K562 (cell line): ENCODE results near the gene B3GALT5. TPM values are rescaled to one million over a fixed set of nuclear protein-coding genes. Genes with fewer than 3 reads are reported as not detected.

Source experiments
- ATAC-seq: fragments of 200-7000 bp; cut with Tn5 transposase; 3 replicates; pipeline ENCODE4 v1.9.1; 2020; ENCODE audit warnings: moderate library complexity
- BruUV-seq: library from RNA; stranded (reverse); fragments of 400-500 nt; replicated peaks from 2 replicates; lab custom pipeline; 2021; lab: Mats Ljungman, UMichigan
- CTCF ChIA-PET: fragments of 300-600 bp; formaldehyde crosslinking; extraction: SDS; loops from one replicate; lab custom pipeline; 2021; ENCODE audit warnings: low intra/inter-chr PET ratio; lab: Yijun Ruan, JAX
- POLR2A ChIA-PET: fragments of 300-600, 350-650 bp; sonication (Branson Sonifier 250); formaldehyde crosslinking; extraction: SDS; loops from one replicate; lab custom pipeline; 2021; ENCODE audit warnings: antibody characterized with exemption, inconsistent platforms; lab: Yijun Ruan, JAX
- DNase-seq, 4 experiments: peaks; one replicate each; pipeline versions ENCODE4 v3.0.0 to v3.0.0-alpha.2; 2011 to 2018; ENCODE audit warnings: low spot score in 3 of 4, mixed read lengths in 3 of 4; ENCODE audit errors: extremely low read depth in 1 of 4
- FAIRE-seq: peaks from 2 replicates; lab custom pipeline; 2011; peaks lifted over from hg19 to GRCh38; lab: Jason Lieb, UNC
- H2AFZ ChIP-seq: 2 replicates; pipeline ENCODE4 v1.6.0; 2011; ENCODE audit warnings: low read depth, low read length, control low read depth, inconsistent platforms
- H3K27ac ChIP-seq: fragments of 200-600 bp; 3 replicates; pipeline ENCODE4 v1.8.0; 2011; ENCODE audit warnings: low read depth, mild to moderate bottlenecking, control low read depth, inconsistent platforms, low read length, moderate library complexity, mixed read lengths; ENCODE audit errors: extremely low read depth
- H3K27me3 ChIP-seq, 2 experiments: fragments of 300-600 bp in 1 of 2; 2 replicates in 1 of 2; 3 replicates in 1 of 2; pipeline versions ENCODE4 v1.6.0 to v1.8.0; 2011; ENCODE audit warnings: inconsistent platforms in 2 of 2, low read length in 2 of 2, mild to moderate bottlenecking in 1 of 2, mixed read lengths in 1 of 2, moderate library complexity in 1 of 2; ENCODE audit not compliant: control insufficient read depth in 2 of 2, insufficient read depth in 2 of 2
- H3K36me3 ChIP-seq: fragments of 300-600 bp; 3 replicates; pipeline ENCODE4 v1.8.0; 2011; ENCODE audit warnings: mild to moderate bottlenecking, low read length, inconsistent platforms; ENCODE audit not compliant: control insufficient read depth, insufficient read depth
- H3K4me1 ChIP-seq, 2 experiments: fragments of 200-600 bp in 1 of 2; replicated peaks in 1 of 2; 2 replicates in 1 of 2; 3 replicates in 1 of 2; pipeline versions ENCODE4 v1.5.1 to v1.8.0; 2011; ENCODE audit warnings: inconsistent platforms in 2 of 2, low read length in 2 of 2, mild to moderate bottlenecking in 1 of 2, mixed read lengths in 1 of 2, moderate library complexity in 1 of 2; ENCODE audit not compliant: control insufficient read depth in 2 of 2, insufficient read depth in 2 of 2
- H3K4me2 ChIP-seq: 2 replicates; pipeline ENCODE4 v1.6.1; 2011; ENCODE audit warnings: low read length, control low read depth, inconsistent platforms, mixed read lengths; ENCODE audit not compliant: insufficient read depth
- H3K4me3 ChIP-seq: fragments of 200-600 bp; sonication (generic), shearing (Covaris generic); 2 replicates; pipeline ENCODE4 v1.5.1; 2016; ENCODE audit warnings: control low read depth, inconsistent platforms
- H3K79me2 ChIP-seq: fragments of 200-600 bp; 3 replicates; pipeline ENCODE4 v1.8.0; 2011; ENCODE audit warnings: low read length, inconsistent platforms; ENCODE audit not compliant: control insufficient read depth, insufficient read depth
- H3K9ac ChIP-seq, 2 experiments: 2 replicates each; pipeline versions ENCODE4 v1.6.0 to v1.6.1; 2011; ENCODE audit warnings: low read depth in 2 of 2, low read length in 2 of 2, control low read depth in 1 of 2, inconsistent platforms in 1 of 2, mild to moderate bottlenecking in 1 of 2, mixed read lengths in 1 of 2; ENCODE audit not compliant: insufficient read depth in 1 of 2
- H3K9me1 ChIP-seq: one replicate; pipeline ENCODE4 v1.6.0; 2011; ENCODE audit warnings: inconsistent platforms, mild to moderate bottlenecking, low read length, moderate library complexity; ENCODE audit not compliant: control insufficient read depth, insufficient read depth
- H3K9me3 ChIP-seq: replicated peaks from 2 replicates; pipeline ENCODE4 v1.5.1; 2011; ENCODE audit warnings: low read depth, low read length, inconsistent platforms; ENCODE audit not compliant: control insufficient read depth, insufficient read depth
- H4K20me1 ChIP-seq: replicated peaks from 2 replicates; pipeline ENCODE4 v1.6.1; 2011; ENCODE audit warnings: low read length, inconsistent platforms, mixed read lengths; ENCODE audit not compliant: control insufficient read depth, insufficient read depth
- NCOA6 ChIP-seq: fragments of 450-650 bp; IDR thresholded peaks from 2 replicates; pipeline ENCODE4 v1.6.1; 2017; ENCODE audit warnings: mild to moderate bottlenecking
- STAT5A ChIP-seq: IDR thresholded peaks from 2 replicates; pipeline ENCODE4 v1.6.1; 2012; ENCODE audit warnings: low read length, inconsistent platforms, borderline replicate concordance
- ZNF124 ChIP-seq: sonication (generic); formaldehyde crosslinking; IDR thresholded peaks from 2 replicates; pipeline ENCODE4 v1.8.1; 2022; ENCODE audit warnings: missing genetic modification reagents
- ZNF384 ChIP-seq: IDR thresholded peaks from 2 replicates; pipeline ENCODE4 v1.6.1; 2012; ENCODE audit warnings: low read depth, low read length, improper control_type of control experiment
- ZNF584 ChIP-seq: fragments of 200-800 bp; sonication (Bioruptor generic); IDR thresholded peaks from 2 replicates; pipeline ENCODE4 v1.6.1; 2016; ENCODE audit warnings: low read depth, mild to moderate bottlenecking, missing genetic modification characterization, missing compliant biosample characterization
- ZNF77 ChIP-seq: fragments of 250-450 bp; sonication (Bioruptor Pico); IDR thresholded peaks from 2 replicates; pipeline ENCODE4 v1.5.0; 2020
- WGBS: fragments of 100-300 bp; shearing (Covaris generic); methylation state at CpG from one replicate; pipeline ENCODE4 v1.1.6; 2016; ENCODE audit warnings: low coverage, mixed read lengths; ENCODE audit not compliant: insufficient coverage; ENCODE audit errors: missing lambda C conversion rate; 5-methylcytosine and 5-hydroxymethylcytosine counted together
- in situ Hi-C: fragments of 300-500 bp; cut with MboI; formaldehyde crosslinking; loops from 4 replicates; pipeline ENCODE4 v1.15.0; 2018; ENCODE audit warnings: inconsistent platforms, mixed read lengths
- intact Hi-C: fragments of 100-400 bp; cut with micrococcal nuclease; formaldehyde crosslinking; loops from 2 replicates; pipeline ENCODE4 v1.14.2; 2022
- polyA plus RNA-seq, 8 experiments: library from polyadenylated mRNA; depleted of rRNA in 4 of 8; stranded (reverse) in 5 of 8; unstranded in 3 of 8; fragments of >200 nt; fragmentation: Nextera tagmentation in 2 of 8; fragmentation: Illumina TruSeq in 1 of 8; extraction: Ambion mirVana in 2 of 8; extraction: Trizol in 1 of 8; gene quantifications; 2 replicates each; pipeline versions ENCODE4 v1.2.1 to v1.2.3, GENCODE V29; 2011 to 2014; ENCODE audit warnings: inconsistent platforms in 1 of 8, missing spikeins in 1 of 8
- total RNA-seq, 7 experiments: library from RNA; depleted of rRNA in 6 of 7; stranded (reverse); fragments of >200 nt in 6 of 7; fragmentation: Illumina TruSeq in 2 of 7; extraction: Trizol in 2 of 7; gene quantifications; 2 replicates each; pipeline versions ENCODE4 v1.2.1 to v1.2.3, GENCODE V29; 2011 to 2021; ENCODE audit warnings: low replicate concordance in 1 of 7
- TF ChIP-seq, protein P1 (sequence below): sonication (generic); formaldehyde crosslinking; IDR thresholded peaks from 2 replicates; pipeline ENCODE4 v1.8.0; 2023; ENCODE audit warnings: mild to moderate bottlenecking, missing genetic modification reagents
- TF ChIP-seq, protein P2 (sequence below), 2 experiments: fragments of 150-350 bp in 1 of 2; IDR thresholded peaks; 2 replicates each; pipeline ENCODE4 v1.6.1; 2012 to 2016; ENCODE audit warnings: low read depth in 2 of 2, low read length in 2 of 2, mild to moderate bottlenecking in 1 of 2, moderate library complexity in 1 of 2
- TF ChIP-seq, protein P3 (sequence below): fragments of 450-650 bp; IDR thresholded peaks from 2 replicates; pipeline ENCODE4 v1.6.1; 2016; ENCODE audit warnings: antibody characterized with exemption

Gene B3GALT5
- total and polyA plus RNA-seq, 9 of the 15 experiments (the other 6 are each of a cell fraction or from before 2014, with no cell fraction given): 0.02 TPM; not detected in 8

DNA sequence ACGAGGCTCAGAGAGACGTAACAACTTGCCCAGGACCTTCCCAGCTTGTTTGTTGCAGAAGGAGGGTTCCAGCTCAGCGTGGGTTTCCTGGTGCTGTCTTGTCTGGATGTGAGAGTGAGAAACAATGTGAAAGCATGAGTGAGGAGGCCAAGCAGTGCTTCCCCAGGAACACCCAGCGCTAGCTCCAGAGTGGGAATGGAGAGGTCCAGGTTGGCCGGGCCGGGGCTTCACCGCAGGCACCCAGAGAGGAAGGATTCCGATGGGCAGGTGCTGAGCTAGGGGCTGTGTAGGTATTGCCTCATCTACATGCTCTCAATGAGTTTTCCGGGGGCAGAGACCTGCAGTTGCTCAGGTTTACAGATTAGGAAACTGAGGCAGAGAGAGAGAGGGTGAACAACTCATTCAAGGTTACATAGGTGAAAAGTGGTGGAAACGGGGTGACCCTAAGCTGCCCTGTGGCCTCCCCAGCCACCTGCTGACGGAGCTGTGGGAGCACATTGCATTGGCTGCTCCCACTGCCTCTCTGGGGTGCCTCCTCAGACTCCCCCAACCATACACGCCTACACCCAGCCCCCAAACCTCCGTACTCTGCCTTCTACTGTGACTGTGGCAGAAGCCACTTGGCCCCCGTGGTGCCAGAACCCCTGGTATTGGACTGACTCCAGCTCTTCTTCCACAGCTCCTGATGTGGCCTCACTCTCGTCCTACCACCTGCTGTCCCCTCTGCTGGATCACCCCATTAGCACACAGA is 51.2 kb downstream of the B3GALT5 start:
- H3K4me1 ChIP-seq: no peaks in the 10 kb centered on the region
- H3K27me3 ChIP-seq: peaks cover 28 to 70% of the 10 kb centered on the region in 2 experiments; a peak in 4 of 5 replicates
- no peaks in the 10 kb centered on the region for H4K20me1 ChIP-seq
- no peaks in the 10 kb centered on the region for H3K9me1 ChIP-seq
- no peak overlapping the region for H3K9ac ChIP-seq
- no peaks in the 10 kb centered on the region for H3K9me3 ChIP-seq
- in situ Hi-C loops: no loop called here
- no peak for TF ChIP-seq ZNF124 (CRISPR knock-in tag)
- intact Hi-C loops: no loop called here
- ChIA-PET POLR2A (interaction anchor here (0.7 to 1.5 kb wide), 3 partner anchors 9 to 96 kb away, joined by 3 to 4 read pairs (median 4); no protein-coding TSS in a partner anchor), CTCF (no interaction called here)
- H2AFZ ChIP-seq: no peak overlapping the region
- no peaks in the 10 kb centered on the region for H3K36me3 ChIP-seq
- 1% methylated on average over 15 of the region's 15 CpGs for WGBS
- ATAC-seq (no peak), DNase-seq (no peak), FAIRE-seq (no peak)
- H3K79me2 ChIP-seq: no peaks in the 10 kb centered on the region
- BruUV-seq: no TSS peak
- no peak overlapping the region for H3K4me3 ChIP-seq
- H3K4me2 ChIP-seq: no peak overlapping the region
- no peak overlapping the region for H3K27ac ChIP-seq

DNA sequence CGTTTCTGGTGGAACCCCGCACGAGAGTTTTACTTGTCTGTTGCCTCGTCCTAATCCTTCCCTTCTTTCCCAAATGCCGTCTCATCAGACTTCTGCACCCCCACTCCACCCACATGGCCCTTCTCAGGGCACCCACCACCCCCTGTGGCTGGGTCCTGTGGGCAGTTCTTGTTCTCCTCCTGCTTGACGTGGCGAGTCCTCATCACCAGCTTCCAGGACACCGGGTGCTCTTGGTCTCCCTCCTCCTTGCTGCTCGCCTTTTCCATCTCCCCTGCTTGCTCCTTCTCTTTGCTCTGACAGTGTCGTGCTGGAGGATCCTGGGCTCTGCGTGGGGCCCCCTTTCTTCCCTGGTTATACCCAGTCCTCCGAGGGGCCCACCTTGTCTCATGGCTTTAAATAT is 51.8 kb downstream of the B3GALT5 start:
- ChIA-PET CTCF (no interaction called here), POLR2A (no interaction called here)
- Histone ChIP-seq H3K36me3 (no peaks in the 10 kb centered on the region), H3K9me3 (no peaks in the 10 kb centered on the region), H3K27ac (no peak overlapping the region), H3K9ac (no peak overlapping the region), H4K20me1 (no peaks in the 10 kb centered on the region), H3K27me3 (peaks cover 28 to 70% of the 10 kb centered on the region in 2 experiments; a peak in 4 of 5 replicates), H3K4me2 (no peak overlapping the region), H2AFZ (no peak overlapping the region), H3K79me2 (no peaks in the 10 kb centered on the region), H3K4me3 (no peak overlapping the region), H3K9me1 (no peaks in the 10 kb centered on the region), H3K4me1 (no peaks in the 10 kb centered on the region)
- FAIRE-seq (no peak), ATAC-seq (no peak), DNase-seq (no peak)
- in situ Hi-C loops (no loop called here), intact Hi-C loops (no loop called here)
- no TSS peak for BruUV-seq
- 0% methylated on average over 12 of the region's 12 CpGs for WGBS
- TF ChIP-seq ZNF384: no peak
- TF ChIP-seq, protein P1, sequence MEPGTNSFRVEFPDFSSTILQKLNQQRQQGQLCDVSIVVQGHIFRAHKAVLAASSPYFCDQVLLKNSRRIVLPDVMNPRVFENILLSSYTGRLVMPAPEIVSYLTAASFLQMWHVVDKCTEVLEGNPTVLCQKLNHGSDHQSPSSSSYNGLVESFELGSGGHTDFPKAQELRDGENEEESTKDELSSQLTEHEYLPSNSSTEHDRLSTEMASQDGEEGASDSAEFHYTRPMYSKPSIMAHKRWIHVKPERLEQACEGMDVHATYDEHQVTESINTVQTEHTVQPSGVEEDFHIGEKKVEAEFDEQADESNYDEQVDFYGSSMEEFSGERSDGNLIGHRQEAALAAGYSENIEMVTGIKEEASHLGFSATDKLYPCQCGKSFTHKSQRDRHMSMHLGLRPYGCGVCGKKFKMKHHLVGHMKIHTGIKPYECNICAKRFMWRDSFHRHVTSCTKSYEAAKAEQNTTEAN: no peak
- no peak for TF ChIP-seq STAT5A
- no peak for TF ChIP-seq NCOA6
- TF ChIP-seq ZNF77 (CRISPR knock-in tag): no peak
- no peak for TF ChIP-seq ZNF584 (CRISPR knock-in tag)
- TF ChIP-seq, protein P2, sequence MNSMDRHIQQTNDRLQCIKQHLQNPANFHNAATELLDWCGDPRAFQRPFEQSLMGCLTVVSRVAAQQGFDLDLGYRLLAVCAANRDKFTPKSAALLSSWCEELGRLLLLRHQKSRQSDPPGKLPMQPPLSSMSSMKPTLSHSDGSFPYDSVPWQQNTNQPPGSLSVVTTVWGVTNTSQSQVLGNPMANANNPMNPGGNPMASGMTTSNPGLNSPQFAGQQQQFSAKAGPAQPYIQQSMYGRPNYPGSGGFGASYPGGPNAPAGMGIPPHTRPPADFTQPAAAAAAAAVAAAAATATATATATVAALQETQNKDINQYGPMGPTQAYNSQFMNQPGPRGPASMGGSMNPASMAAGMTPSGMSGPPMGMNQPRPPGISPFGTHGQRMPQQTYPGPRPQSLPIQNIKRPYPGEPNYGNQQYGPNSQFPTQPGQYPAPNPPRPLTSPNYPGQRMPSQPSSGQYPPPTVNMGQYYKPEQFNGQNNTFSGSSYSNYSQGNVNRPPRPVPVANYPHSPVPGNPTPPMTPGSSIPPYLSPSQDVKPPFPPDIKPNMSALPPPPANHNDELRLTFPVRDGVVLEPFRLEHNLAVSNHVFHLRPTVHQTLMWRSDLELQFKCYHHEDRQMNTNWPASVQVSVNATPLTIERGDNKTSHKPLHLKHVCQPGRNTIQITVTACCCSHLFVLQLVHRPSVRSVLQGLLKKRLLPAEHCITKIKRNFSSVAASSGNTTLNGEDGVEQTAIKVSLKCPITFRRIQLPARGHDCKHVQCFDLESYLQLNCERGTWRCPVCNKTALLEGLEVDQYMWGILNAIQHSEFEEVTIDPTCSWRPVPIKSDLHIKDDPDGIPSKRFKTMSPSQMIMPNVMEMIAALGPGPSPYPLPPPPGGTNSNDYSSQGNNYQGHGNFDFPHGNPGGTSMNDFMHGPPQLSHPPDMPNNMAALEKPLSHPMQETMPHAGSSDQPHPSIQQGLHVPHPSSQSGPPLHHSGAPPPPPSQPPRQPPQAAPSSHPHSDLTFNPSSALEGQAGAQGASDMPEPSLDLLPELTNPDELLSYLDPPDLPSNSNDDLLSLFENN (IDR thresholded peaks at IDR 0.05; ENCODE audit: low read depth in 2 of 2, low read length in 2 of 2): no peak
- TF ChIP-seq, protein P3, sequence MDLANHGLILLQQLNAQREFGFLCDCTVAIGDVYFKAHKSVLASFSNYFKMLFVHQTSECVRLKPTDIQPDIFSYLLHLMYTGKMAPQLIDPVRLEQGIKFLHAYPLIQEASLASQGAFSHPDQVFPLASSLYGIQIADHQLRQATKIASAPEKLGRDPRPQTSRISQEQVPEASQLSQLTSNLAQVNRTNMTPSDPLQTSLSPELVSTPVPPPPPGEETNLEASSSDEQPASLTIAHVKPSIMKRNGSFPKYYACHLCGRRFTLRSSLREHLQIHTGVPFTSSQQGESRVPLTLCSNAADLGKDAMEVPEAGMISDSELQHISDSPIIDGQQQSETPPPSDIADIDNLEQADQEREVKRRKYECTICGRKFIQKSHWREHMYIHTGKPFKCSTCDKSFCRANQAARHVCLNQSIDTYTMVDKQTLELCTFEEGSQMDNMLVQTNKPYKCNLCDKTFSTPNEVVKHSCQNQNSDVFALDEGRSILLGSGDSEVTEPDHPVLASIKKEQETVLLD: no peak
